DLD1 (cell line): ENCODE data around the gene HBZ.
"Not testable (repeated sequence)": the region's sequence is repeated elsewhere in the genome, so short reads cannot be mapped to it uniquely, and the experiment has no call there.

Experiments
- in situ Hi-C: cut with HindIII; loops from 2 replicates; pipeline ENCODE4 v1.10.0; 2017; ENCODE audit warnings: low sequenced_read_pairs

Gene HBZ

DNA sequence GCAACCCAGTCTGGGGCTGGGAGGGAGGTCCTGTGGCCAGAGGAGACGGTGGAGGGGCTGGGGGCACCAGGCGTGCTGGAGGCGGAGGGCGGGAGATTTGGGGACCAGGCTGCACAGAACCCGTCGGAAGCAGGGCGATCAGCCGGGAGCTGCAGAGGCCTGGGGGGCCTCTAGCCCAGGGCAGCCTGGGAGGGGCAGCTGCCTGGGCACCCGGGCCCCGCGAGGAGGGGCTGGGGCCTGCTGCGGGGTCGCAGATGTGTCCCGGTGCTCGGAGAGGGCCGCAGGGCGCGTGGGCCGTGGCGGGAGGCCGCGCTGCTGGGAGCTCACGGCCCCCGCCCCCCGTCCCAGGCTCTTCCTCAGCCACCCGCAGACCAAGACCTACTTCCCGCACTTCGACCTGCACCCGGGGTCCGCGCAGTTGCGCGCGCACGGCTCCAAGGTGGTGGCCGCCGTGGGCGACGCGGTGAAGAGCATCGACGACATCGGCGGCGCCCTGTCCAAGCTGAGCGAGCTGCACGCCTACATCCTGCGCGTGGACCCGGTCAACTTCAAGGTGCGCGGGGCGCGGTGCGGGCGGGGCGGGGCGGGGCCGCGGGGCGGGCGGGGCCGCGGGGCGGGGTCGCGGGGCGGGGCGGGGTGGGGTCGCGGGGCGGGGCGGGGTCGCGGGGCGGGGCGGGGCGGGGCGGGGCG is 11.8 kb downstream of the HBZ start:
- in situ Hi-C loops = not testable (repeated sequence)

DNA sequence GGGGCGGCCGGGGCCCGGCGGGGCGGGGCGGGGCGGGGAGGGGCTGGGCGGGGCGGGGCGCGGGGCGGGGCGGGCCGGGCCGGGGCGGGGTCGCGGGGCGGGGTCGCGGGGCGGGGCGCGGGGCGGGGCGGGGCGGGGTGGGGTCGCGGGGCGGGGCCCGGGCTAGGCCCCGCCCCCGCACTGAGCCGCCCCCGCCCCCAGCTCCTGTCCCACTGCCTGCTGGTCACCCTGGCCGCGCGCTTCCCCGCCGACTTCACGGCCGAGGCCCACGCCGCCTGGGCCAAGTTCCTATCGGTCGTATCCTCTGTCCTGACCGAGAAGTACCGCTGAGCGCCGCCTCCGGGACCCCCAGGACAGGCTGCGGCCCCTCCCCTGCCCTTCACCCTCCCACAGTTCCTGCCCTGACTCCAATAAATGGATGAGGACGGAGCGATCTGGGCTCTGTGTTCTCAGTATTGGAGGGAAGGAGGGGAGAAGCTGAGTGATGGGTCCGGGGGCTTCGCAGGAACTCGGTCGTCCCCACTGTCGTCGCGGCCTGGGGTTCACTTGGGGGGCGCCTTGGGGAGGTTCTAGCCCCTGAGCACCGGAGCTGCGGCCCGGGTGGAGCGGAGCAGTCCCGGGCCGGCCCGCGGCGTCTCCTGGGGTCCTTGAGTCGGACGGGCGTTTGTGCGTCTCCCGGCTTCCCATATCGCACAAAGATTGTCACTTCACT is 12.5 kb downstream of the HBZ start:
- in situ Hi-C loops = no loop called here

DNA sequence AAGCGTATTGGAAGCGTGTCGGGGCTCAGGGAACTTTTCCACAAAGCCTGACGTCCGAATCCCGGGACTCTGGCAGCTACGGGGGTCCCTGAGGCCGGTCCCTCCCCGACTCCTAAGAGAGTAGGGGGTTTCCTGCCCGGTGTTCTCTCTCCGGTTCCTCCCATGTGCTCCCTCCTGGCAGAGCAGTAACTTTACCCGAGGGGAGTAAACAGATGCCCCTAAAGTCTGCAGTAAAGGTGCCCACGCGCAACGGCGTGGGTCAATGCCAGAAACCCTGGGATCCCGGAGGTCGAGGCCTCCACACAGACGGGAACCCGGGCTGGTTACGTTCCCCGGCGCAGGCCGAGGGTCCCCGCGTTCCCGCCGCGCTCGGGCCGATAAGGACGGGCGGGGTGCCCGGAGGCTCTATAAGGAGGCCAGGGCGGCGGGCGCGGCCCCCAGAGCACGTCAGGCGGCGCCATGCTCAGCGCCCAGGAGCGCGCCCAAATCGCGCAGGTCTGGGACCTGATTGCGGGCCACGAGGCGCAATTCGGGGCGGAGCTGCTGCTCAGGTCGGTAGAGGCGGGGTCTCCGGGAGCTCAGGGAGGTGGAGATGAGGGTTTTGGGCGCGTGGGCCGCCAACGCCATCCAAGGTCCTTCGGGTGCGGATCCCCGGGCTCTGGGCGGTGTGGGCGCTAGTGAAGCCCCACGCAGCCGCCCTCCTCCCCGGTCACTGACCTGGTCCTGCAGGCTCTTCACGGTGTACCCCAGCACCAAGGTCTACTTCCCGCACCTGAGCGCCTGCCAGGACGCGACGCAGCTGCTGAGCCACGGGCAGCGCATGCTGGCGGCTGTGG is 13.3 kb downstream of the HBZ start, which contains the start of gene HBM:
TSS of gene HBM (plus strand) at position 440 of the 836 bp plus-strand sequence. CDS start at position 460, 20 bp downstream.
- in situ Hi-C loops = no loop called here

DNA sequence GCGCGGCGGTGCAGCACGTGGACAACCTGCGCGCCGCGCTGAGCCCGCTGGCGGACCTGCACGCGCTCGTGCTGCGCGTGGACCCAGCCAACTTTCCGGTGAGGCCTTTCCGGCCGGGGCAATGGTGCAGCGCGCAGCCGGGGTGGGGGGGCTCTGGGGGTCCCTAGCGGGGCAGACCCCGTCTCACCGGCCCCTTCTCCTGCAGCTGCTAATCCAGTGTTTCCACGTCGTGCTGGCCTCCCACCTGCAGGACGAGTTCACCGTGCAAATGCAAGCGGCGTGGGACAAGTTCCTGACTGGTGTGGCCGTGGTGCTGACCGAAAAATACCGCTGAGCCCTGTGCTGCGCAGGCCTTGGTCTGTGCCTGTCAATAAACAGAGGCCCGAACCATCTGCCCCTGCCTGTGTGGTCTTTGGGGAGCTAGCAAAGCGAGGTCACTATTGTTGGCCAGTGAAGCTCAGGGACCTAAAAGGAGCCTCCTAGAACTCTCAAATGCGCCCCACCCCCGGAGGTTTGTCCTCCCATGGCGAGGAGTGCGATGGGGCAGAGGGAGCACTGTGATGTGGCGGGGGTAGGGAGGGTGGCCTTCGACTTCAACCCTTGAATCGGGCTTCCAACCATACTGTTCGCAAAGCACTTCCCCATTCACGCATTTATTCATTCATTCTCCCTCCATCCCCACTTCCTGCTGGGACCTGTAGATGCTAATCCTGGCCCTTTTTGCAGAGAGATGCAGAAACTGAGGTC is 14.1 kb downstream of the HBZ start:
- in situ Hi-C loops = no loop called here

DNA sequence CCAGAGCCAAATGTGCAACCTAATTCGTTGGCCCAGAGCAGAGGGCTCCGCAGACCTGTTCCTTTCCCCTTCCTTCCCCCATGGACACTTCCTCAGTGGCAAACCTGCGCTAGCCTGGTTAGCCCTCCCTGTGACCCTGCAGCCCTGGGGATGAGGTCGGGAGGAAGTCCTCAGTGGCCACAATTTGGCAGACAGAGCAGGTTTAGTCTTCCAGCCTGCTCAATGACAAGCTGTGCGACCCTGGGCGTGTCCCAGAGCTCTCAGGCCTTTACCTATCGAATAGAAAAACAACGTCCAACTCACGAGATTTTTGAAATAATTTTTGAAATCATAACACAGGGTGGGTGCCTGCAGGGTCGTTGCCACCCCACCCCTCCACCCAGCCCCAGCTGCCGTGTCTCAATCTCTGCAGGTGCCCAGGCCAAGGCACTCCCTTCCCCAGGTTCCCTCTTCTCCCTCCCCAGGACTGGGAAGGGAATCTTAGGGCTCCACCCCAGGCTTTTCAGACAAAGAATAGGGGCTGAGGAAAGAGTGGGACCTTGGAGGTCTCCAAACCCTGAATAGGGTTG is 14.8 kb downstream of the HBZ start:
- in situ Hi-C loops = no loop called here

DNA sequence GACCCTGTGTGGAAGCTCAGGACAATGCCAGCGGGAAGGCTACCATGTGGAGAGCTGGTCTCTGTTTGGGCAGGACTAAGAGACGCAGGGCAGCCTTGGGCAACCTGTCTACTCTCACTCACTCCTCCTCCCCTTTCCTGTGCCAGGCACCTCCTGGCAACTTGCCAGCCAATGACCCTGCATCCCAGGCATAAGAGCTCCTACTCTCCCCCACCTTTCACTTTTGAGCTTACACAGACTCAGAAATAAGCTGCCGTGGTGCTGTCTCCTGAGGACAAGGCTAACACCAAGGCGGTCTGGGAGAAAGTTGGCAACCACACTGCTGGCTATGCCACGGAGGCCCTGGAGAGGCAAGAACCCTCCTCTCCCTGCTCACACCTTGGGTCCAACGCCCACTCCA is 16.0 kb downstream of the HBZ start:
- in situ Hi-C loops = no loop called here

DNA sequence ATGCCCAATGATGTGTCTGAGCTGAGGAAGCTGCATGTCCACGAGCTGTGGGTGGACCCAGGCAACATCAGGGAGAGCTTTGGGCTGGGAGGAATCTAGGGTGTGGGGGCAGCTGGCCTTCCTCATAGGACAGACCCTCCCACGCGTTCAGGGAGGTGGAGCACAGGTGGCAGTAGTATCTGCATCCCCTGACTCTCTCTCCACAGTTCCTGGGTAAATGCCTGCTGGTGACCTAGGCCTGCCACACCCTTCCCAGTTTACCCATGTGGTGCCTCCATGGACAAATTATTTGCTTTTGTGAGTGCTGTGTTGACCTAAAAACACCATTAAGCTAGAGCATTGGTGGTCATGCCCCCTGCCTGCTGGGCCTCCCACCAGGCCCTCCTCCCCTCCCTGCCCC is 16.6 kb downstream of the HBZ start:
- in situ Hi-C loops = no loop called here

DNA sequence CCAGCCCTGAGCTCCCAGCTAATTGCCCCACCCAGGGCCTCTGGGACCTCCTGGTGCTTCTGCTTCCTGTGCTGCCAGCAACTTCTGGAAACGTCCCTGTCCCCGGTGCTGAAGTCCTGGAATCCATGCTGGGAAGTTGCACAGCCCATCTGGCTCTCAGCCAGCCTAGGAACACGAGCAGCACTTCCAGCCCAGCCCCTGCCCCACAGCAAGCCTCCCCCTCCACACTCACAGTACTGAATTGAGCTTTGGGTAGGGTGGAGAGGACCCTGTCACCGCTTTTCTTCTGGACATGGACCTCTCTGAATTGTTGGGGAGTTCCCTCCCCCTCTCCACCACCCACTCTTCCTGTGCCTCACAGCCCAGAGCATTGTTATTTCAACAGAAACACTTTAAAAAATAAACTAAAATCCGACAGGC is 17.7 kb downstream of the HBZ start:
- in situ Hi-C loops = not testable (repeated sequence)

DNA sequence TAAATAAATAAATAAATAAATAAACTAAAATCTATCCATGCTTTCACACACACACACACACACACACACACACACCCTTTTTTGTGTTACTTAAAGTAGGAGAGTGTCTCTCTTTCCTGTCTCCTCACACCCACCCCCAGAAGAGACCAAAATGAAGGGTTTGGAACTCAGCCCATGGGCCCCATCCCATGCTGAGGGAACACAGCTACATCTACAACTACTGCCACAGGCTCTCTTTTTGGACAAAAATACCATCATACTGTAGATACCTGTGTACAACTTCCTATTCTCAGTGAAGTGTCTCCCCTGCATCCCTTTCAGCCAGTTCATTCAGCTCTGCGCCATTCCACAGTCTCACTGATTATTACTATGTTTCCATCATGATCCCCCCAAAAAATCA is 18.3 kb downstream of the HBZ start:
- in situ Hi-C loops = no loop called here

DNA sequence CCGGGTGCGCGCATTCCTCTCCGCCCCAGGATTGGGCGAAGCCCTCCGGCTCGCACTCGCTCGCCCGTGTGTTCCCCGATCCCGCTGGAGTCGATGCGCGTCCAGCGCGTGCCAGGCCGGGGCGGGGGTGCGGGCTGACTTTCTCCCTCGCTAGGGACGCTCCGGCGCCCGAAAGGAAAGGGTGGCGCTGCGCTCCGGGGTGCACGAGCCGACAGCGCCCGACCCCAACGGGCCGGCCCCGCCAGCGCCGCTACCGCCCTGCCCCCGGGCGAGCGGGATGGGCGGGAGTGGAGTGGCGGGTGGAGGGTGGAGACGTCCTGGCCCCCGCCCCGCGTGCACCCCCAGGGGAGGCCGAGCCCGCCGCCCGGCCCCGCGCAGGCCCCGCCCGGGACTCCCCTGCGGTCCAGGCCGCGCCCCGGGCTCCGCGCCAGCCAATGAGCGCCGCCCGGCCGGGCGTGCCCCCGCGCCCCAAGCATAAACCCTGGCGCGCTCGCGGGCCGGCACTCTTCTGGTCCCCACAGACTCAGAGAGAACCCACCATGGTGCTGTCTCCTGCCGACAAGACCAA is 20.0 kb downstream of the HBZ start, which contains the start of gene HBA2:
TSS of gene HBA2 (plus strand) at position 503 of the 568 bp plus-strand sequence. CDS start at position 540, 37 bp downstream.
- in situ Hi-C loops = not testable (repeated sequence)

DNA sequence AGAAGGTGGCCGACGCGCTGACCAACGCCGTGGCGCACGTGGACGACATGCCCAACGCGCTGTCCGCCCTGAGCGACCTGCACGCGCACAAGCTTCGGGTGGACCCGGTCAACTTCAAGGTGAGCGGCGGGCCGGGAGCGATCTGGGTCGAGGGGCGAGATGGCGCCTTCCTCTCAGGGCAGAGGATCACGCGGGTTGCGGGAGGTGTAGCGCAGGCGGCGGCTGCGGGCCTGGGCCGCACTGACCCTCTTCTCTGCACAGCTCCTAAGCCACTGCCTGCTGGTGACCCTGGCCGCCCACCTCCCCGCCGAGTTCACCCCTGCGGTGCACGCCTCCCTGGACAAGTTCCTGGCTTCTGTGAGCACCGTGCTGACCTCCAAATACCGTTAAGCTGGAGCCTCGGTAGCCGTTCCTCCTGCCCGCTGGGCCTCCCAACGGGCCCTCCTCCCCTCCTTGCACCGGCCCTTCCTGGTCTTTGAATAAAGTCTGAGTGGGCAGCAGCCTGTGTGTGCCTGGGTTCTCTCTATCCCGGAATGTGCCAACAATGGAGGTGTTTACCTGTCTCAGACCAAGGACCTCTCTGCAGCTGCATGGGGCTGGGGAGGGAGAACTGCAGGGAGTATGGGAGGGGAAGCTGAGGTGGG is 20.9 kb downstream of the HBZ start:
- in situ Hi-C loops = not testable (repeated sequence)

DNA sequence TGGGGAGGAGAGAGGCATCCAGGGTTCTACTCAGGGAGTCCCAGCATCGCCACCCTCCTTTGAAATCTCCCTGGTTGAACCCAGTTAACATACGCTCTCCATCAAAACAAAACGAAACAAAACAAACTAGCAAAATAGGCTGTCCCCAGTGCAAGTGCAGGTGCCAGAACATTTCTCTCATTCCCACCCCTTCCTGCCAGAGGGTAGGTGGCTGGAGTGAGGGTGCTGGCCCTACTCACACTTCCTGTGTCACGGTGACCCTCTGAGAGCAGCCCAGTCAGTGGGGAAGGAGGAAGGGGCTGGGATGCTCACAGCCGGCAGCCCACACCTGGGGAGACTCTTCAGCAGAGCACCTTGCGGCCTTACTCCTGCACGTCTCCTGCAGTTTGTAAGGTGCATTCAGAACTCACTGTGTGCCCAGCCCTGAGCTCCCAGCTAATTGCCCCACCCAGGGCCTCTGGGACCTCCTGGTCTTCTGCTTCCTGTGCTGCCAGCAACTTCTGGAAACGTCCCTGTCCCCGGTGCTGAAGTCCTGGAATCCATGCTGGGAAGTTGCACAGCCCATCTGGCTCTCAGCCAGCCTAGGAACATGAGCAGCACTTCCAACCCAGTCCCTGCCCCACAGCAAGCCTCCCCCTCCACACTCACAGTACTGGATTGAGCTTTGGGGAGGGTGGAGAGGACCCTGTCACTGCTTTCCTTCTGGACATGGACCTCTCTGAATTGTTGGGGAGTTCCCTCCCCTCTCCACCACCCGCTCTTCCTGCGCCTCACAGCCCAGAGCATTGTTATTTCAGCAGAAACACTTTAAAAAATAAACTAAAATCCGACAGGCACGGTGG is 21.7 kb downstream of the HBZ start:
- in situ Hi-C loops = not testable (repeated sequence)

DNA sequence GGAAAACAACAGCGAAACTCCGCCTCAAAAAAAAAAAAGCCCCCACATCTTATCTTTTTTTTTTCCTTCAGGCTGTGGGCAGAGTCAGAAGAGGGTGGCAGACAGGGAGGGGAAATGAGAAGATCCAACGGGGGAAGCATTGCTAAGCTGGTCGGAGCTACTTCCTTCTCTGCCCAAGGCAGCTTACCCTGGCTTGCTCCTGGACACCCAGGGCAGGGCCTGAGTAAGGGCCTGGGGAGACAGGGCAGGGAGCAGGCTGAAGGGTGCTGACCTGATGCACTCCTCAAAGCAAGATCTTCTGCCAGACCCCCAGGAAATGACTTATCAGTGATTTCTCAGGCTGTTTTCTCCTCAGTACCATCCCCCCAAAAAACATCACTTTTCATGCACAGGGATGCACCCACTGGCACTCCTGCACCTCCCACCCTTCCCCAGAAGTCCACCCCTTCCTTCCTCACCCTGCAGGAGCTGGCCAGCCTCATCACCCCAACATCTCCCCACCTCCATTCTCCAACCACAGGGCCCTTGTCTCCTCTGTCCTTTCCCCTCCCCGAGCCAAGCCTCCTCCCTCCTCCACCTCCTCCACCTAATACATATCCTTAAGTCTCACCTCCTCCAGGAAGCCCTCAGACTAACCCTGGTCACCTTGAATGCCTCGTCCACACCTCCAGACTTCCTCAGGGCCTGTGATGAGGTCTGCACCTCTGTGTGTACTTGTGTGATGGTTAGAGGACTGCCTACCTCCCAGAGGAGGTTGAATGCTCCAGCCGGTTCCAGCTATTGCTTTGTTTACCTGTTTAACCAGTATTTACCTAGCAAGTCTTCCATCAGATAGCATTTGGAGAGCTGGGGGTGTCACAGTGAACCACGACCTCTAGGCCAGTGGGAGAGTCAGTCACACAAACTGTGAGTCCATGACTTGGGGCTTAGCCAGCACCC is 22.8 kb downstream of the HBZ start:
- in situ Hi-C loops = no loop called here

DNA sequence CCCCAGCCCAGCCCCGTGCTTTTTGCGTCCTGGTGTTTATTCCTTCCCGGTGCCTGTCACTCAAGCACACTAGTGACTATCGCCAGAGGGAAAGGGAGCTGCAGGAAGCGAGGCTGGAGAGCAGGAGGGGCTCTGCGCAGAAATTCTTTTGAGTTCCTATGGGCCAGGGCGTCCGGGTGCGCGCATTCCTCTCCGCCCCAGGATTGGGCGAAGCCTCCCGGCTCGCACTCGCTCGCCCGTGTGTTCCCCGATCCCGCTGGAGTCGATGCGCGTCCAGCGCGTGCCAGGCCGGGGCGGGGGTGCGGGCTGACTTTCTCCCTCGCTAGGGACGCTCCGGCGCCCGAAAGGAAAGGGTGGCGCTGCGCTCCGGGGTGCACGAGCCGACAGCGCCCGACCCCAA is 23.6 kb downstream of the HBZ start:
- in situ Hi-C loops = not testable (repeated sequence)

DNA sequence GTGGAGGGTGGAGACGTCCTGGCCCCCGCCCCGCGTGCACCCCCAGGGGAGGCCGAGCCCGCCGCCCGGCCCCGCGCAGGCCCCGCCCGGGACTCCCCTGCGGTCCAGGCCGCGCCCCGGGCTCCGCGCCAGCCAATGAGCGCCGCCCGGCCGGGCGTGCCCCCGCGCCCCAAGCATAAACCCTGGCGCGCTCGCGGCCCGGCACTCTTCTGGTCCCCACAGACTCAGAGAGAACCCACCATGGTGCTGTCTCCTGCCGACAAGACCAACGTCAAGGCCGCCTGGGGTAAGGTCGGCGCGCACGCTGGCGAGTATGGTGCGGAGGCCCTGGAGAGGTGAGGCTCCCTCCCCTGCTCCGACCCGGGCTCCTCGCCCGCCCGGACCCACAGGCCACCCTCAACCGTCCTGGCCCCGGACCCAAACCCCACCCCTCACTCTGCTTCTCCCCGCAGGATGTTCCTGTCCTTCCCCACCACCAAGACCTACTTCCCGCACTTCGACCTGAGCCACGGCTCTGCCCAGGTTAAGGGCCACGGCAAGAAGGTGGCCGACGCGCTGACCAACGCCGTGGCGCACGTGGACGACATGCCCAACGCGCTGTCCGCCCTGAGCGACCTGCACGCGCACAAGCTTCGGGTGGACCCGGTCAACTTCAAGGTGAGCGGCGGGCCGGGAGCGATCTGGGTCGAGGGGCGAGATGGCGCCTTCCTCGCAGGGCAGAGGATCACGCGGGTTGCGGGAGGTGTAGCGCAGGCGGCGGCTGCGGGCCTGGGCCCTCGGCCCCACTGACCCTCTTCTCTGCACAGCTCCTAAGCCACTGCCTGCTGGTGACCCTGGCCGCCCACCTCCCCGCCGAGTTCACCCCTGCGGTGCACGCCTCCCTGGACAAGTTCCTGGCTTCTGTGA is 24.3 kb downstream of the HBZ start, which contains the start of gene HBA1:
TSS of gene HBA1 (plus strand) at position 204 of the 906 bp plus-strand sequence. CDS start at position 241, 37 bp downstream.
- in situ Hi-C loops = not testable (repeated sequence)

DNA sequence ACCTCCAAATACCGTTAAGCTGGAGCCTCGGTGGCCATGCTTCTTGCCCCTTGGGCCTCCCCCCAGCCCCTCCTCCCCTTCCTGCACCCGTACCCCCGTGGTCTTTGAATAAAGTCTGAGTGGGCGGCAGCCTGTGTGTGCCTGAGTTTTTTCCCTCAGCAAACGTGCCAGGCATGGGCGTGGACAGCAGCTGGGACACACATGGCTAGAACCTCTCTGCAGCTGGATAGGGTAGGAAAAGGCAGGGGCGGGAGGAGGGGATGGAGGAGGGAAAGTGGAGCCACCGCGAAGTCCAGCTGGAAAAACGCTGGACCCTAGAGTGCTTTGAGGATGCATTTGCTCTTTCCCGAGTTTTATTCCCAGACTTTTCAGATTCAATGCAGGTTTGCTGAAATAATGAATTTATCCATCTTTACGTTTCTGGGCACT is 25.0 kb downstream of the HBZ start:
- in situ Hi-C loops = no loop called here
